ENCODE results near the gene COL8A1.

Gene COL8A1

GRCh38 chr3:99644746-99645145 lies 6.4 kb downstream of the COL8A1 start:
- TF ChIP-seq CTCF (IDR thresholded peaks at IDR 0.05; ENCODE audit: control insufficient read depth, insufficient read depth, low read depth, low read length, missing control alignments) = no peak
- DNase-seq (ENCODE audit: low read depth) = no peak
- H3K4me3 ChIP-seq (ENCODE audit: control insufficient read depth, low read depth, low read length) = no peak overlapping the region

GRCh38 chr3:99645277-99646106 lies 7.1 kb downstream of the COL8A1 start:
- peak; percentile 72 for TF ChIP-seq CTCF (IDR thresholded peaks at IDR 0.05; ENCODE audit: control insufficient read depth, insufficient read depth, low read depth, low read length, missing control alignments)
- H3K4me3 ChIP-seq (ENCODE audit: control insufficient read depth, low read depth, low read length) = no peak overlapping the region
- DNase-seq (ENCODE audit: low read depth) = no peak

- TF ChIP-seq CTCF (IDR thresholded peaks at IDR 0.05; ENCODE audit: control insufficient read depth, insufficient read depth, low read depth, low read length, missing control alignments) = no peak
- no peak overlapping the region for H3K4me3 ChIP-seq (ENCODE audit: control insufficient read depth, low read depth, low read length)
- no peak for DNase-seq (ENCODE audit: low read depth)
These were observed 7.7 kb downstream of the COL8A1 start for GRCh38 chr3:99646107-99646435.

- TF ChIP-seq CTCF (IDR thresholded peaks at IDR 0.05; ENCODE audit: control insufficient read depth, insufficient read depth, low read depth, low read length, missing control alignments) = no peak
- DNase-seq (ENCODE audit: low read depth) = no peak
- no peak overlapping the region for H3K4me3 ChIP-seq (ENCODE audit: control insufficient read depth, low read depth, low read length)
These were observed 8.7 kb downstream of the COL8A1 start for GRCh38 chr3:99647081-99647480.

- TF ChIP-seq CTCF (IDR thresholded peaks at IDR 0.05; ENCODE audit: control insufficient read depth, insufficient read depth, low read depth, low read length, missing control alignments) = no peak
- H3K4me3 ChIP-seq (ENCODE audit: control insufficient read depth, low read depth, low read length) = no peak overlapping the region
These were observed 9.7 kb downstream of the COL8A1 start for GRCh38 chr3:99648101-99648500.

GRCh38 chr3:99648516-99648915 lies 10.1 kb downstream of the COL8A1 start:
- no peak for DNase-seq (ENCODE audit: low read depth)
- no peak for TF ChIP-seq CTCF (IDR thresholded peaks at IDR 0.05; ENCODE audit: control insufficient read depth, insufficient read depth, low read depth, low read length, missing control alignments)
- no peak overlapping the region for H3K4me3 ChIP-seq (ENCODE audit: control insufficient read depth, low read depth, low read length)

More at GRCh38 chr3:99648101-99648500, 9.7 kb downstream of the COL8A1 start:
- DNase-seq (ENCODE audit: low read depth) = no peak
